HG03460 (cell line): ENCODE data around the gene STXBP2.

Experiments
- ATAC-seq: cut with Tn5 transposase; IDR thresholded peaks from one replicate; pipeline ENCODE4 v1.9.1; 2021; ENCODE audit not compliant: unreplicated experiment

STXBP2 gene

DNA sequence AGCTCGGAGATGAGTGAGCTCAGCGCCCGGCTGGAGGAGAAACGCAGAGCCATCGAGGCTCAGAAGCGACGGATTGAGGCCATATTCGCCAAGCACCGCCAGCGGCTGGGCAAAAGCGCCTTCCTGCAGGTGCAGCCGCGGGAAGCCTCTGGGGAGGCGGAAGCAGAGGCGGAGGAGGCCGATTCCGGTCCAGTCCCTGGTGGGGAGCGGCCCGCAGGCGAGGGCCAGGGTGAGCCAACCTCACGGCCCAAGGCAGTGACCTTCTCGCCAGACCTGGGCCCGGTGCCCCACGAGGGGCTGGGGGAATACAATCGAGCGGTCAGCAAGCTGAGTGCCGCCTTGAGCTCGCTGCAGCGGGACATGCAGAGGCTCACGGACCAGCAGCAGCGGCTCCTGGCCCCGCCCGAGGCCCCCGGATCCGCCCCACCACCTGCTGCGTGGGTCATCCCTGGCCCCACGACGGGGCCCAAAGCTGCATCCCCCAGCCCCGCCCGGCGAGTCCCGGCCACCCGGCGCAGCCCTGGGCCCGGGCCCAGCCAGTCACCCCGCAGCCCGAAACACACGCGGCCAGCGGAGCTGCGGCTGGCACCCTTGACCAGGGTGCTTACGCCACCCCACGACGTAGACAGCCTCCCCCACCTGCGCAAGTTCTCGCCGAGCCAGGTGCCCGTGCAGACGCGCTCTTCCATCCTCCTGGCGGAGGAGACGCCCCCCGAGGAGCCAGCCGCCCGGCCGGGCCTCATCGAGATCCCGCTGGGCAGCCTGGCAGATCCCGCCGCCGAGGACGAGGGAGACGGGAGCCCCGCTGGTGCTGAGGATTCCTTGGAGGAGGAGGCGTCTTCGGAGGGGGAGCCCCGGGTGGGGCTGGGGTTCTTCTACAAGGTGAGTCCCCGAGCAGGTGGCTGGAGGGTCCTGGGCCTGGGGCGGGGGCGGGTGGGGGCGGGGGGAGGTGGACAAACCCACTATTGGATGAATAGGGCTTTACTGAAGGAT lies 24.3 kb upstream of the STXBP2 start:
- ATAC-seq = no peak

DNA sequence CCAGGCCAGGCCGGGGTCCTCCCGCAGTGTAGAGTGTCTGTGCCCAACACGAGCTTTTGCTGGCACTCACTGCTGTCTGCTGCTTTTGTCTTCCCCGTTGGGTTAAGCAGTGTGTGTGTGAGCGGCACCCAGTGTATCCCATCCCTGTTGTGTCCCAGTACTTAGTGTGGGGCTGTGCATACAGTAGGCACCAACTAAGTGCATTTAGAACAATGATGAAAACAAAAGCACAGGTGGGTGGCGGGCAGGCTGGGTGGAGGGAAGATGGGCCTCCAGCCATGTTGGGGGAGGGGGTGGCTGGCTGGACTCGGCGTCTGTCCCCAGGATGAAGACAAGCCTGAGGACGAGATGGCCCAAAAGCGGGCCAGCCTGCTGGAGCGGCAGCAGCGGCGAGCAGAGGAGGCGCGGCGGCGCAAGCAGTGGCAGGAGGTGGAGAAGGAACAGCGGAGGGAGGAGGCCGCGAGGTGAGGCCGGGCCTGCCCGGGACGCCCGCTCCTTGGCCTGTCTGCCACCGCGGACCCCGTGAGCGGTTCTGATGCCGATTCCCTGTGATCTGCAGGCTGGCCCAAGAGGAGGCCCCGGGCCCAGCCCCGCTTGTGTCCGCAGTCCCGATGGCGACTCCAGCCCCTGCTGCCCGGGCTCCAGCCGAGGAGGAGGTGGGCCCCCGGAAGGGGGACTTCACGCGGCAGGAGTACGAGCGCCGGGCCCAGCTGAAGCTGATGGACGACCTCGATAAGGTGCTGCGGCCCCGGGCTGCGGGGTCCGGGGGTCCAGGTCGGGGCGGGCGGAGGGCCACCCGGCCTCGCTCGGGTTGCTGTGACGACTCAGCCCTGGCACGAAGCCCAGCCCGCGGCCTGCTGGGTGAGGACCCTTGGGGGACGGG lies 21.8 kb upstream of the STXBP2 start:
- no peak for ATAC-seq

DNA sequence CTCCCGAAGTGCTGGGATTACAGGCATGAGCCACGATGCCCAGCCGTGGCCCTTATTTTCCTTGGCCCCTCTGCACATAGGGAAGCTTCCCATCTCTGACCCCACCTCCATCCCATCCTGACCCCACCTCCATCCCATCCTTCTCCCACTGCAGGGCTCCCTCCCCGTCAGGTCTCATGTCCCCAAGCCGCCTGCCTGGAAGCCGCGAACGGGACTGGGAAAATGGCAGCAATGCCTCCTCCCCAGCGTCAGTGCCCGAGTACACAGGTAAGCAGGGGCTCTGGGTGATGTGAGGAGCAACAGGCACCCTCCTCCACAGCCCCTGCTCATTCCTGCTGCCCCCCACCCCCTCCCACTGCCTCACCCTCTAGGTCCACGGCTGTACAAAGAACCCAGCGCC lies 19.7 kb upstream of the STXBP2 start:
- ATAC-seq = no peak

DNA sequence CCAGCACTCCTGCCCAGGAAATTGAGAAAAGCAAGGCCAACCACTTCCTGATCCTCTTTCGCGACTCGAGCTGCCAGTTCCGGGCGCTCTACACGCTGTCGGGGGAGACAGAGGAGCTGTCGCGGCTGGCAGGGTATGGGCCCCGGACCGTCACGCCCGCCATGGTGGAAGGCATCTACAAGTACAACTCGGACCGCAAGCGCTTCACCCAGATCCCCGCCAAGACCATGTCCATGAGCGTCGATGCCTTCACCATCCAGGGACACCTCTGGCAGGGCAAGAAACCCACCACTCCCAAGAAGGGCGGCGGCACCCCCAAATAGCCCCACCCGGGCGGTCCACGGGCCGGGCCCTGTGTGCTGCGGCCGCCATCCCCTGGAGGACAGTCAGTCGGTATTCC lies 19.2 kb upstream of the STXBP2 start:
- ATAC-seq = no peak

DNA sequence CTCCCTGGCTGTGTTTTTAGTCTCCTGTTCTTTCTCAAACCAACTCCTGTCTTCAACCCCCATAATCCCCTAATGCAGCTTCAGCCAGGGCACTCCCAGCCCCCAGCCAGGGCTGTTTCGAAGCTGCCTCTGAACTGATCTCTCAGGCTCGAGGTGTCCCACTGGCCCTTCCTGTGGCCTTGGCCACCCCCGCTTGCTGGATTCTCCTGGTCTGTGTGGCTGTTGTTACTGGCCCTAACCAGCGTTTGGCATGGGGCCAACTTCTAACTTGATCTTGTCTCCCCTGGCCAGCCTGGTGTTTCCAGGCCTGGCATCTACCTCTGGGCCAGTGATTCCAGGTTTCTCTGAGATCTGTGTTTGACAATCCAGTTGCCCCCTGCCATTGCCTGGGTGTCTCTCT lies 18.6 kb upstream of the STXBP2 start:
- ATAC-seq = no peak

DNA sequence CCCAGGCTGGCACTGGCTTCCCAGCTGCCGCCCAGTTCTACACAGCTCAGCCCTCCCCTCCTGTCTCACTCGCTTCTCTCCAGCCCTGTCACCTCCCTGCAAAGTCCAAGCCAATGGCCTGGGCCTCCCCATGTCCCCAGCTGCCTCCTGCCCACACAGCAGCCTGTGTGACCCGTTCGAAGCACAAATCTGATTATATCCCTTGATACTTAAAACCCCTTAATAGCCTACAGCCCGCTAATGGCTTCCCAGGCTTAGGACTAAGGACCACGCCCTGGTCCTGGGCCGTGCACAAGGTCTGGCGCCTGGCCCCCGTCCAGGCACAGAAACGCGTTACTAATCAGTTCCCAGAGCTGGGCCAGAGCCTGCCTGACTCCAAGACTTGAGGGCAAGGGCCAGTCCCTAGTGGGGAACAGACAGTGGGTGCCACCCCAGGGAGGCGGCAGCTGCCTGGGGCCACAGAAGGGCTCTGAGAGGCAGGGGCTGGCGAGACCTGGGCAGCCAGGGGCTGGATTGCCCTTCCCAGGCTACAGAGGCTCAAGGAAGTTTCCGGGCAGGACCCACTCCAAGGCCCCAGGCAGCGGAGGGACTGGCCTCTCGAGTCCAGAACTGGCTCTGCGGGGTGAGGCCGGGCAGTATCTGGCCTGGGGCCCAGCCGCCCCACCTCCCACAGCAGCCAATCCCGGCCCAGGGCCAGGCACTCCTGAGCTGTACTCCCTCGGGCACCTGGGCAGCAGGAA lies 18.0 kb upstream of the STXBP2 start:
- ATAC-seq = no peak

DNA sequence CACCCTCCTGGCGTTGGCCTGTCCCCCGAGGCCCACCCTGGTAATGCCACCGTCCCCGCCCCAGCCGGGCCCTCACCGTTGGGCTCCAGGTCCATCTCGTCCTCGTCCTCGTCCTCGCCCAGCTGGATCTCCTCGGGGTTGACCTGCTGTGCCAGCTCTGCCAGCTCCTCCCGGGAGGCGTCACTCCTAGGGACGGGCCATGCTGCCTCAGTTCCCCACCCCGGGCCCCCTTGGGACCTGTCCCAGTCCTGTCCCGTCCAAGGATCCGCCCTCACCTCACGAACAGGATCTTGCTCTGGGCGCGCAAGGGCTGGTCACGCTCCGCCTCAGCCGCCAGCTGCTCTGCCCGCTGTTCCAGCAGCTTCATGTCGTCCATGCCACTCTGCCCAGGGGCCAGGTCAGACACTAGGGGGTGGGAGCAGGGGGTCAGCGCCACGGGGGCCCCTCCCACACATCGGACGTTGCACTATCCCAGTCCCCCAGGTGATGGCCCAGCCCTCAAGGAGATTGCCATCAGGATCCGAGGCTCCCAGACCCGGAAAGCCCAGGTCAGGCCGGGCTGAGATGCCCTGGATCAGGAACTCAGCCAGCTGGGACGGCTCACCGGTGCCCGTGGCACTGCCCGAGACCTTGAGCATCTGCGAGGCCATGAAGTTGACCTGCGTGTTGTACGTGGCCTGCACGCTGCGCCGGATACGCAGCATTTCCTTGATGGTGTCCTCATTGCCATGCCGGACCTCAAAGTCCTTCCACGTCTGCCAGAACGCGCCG lies 17.1 kb upstream of the STXBP2 start:
- no peak for ATAC-seq

DNA sequence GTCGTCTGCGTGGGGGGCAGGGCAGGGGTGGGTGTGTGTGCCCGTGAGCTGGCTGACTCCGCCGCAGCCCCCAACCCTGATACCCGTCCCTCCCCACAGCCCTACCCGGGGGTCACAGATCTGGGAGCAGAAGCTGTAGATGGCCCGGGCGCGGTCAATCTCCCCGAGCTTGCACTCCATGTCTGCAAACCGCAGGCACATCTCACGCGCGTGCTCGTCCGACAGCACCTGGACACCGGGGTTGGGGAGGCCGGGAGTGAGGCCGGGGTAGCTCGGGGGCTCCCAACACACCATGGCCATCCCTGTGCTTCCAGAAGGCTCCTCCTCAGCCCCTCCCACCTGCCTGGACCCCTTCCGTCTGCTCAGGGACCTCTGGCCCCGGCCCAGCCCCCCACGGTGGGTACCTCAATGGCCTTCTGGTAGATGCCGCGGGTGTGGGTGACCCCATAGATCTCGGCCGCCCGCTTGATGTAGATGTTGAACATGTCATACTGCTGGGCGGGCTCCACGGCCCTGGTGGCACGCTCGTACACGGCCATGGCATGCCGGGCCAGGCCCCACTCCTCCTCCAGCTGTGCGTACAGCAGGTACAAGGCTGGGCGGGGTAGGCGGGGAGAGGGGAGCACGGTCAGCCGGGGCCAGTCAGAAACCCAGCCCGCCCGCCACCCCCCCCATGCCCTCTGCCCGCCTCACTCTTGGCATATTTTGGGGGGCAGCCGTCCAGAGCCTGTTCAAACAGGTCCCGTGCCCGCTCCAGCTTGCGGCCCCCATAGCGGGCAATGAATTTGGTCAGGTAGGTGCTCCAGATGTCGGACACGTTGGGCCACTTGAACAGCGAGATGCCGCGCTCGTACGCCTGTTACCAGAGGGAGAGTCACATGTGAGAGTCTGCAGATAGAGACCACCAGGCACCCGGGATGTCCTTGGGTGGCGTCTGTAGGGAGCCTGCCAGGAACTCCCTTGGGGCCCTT lies 16.2 kb upstream of the STXBP2 start:
- no peak for ATAC-seq

DNA sequence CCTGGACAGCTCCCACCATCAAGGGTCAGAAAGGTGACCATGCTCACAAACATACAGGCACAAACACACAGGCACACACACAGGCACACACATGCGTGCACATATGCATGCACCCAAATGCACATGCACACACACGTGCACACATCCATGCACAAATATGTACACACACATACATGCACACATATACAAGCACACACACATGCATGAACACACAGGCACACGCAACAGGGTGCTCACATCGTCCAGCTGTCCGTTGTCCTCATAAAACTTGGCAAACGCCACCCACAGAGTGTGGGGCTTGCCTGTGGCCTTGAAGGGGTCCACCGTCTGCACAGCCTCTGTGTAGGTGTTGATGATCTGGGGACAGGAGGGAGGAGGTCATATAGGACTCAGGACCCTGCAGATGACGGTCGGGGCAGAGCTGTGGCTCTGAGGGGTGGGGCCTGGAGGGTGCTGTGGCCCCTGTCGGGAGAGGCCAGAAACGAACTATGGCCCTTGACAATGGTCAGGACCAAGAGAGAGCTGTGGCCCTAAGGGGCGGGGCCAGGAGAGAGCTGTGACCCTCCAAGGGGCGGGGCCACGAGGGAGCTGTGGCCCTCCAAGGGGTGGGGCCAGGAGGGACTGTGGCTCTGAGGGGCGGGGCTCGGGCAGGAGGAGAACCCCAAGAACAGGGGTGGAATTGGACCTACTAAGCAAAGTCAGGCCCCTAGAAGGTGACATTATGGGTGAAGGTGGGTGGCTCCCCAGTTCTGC lies 13.8 kb upstream of the STXBP2 start:
- ATAC-seq = no peak

DNA sequence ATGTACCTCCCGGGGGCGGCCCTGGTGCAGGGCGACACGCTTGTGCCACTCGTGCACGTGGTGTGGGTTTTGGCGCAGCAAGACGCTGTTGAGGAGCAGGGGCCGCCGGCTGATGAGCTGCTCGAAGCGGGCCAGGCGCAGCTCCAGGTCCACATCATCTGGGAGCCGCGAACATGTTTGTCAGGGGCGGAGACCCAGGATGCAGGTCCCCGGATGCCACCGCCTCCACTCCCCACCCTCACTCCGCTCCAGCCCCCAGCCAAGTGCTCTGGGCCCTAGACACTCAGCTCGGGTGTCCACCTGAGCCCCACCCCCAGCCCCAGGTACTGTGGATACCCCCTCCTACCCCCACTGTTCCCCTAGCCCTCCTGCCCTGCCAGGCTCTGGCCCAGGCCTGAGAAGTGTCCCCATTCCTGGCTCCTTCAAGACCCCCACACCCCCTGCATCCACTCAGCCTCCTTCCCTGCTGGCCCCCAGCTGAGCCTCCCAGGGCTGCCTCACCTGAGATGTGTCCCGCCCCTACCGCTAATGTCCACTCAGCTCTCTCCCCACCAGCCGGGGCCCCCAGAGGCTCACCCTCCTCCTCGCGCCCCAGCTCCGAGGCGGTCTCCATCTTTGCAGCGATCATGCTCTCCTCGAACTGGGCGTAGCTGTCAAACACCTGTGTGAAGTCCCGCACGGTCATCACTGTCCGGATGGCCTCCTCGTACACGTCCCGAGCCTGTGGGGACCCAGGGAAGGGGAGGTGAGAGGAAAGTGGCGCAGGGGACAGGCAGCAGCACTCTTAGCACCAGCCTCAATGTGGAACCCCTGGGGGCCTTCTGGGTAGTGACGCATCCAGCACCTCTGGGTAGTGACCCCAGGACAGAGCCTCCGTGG lies 12.9 kb upstream of the STXBP2 start:
- ATAC-seq = no peak

DNA sequence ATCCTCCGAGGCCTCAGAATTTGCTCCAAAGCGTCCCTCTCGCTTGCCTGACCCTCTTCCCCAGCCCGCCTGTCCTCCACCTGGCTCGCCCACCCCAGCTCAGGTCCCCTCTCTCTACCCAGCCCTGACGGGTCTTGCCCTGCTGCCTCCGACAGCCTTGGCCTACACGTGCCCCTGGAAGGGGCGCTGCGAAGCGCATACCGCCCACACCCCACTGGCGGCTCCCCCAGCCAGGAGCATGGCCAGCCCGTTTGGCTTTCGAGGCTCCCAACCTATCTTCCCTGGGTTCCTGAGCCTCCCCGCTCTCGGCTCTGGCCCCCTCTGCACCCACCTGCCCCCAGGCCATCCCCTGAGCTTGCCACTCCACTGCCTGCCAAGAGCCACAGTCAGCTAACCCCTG lies 12.1 kb upstream of the STXBP2 start:
- no peak for ATAC-seq

DNA sequence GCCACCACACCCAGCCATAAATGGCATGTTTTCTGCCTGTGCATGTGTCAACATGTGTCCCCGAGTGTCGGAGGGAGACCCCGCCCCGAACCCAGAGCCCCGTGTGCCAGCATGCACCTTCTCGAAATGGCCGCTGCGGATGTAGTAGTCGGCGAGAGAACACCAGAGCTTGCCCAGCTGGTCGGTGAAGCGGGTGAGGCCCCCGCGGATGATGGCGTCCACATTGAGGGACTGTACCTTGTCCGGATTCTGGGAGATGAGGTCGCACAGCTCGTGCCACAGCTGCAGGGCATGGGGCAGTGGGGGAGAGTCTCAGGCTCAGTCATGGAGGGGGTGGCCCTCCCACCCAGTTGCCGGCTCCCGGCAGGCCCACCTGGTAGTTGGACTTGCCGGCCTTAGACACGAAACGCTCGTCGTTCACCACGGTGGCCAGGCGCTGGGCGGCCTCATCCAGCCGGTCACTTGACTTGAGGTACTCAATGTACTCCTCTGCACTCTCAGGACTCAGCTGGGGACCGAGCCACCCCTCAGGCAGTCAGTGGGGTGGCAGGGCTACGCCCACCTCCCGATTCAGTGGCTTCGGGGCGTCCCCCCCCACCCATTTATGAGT lies 11.0 kb upstream of the STXBP2 start:
- no peak for ATAC-seq

DNA sequence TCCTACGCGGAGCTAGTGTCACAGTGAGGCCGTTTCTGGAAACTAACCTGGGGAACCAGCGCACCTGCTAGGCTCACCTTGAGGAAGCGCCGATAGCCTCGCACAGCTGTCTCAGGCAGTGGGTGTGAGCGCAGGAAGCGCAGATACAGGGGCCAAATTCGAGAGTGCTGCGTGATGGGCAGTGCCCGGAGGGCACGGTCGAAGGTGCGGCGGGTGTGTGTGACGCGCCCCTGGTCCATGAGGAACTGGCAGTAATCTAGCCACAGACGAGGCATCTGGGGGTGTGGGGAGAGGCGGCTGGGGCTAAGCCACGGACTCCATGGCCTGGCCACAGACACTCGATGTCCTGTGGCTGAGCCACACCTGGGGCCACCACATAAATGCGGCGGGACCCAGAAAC lies 9.7 kb upstream of the STXBP2 start:
- ATAC-seq = no peak

DNA sequence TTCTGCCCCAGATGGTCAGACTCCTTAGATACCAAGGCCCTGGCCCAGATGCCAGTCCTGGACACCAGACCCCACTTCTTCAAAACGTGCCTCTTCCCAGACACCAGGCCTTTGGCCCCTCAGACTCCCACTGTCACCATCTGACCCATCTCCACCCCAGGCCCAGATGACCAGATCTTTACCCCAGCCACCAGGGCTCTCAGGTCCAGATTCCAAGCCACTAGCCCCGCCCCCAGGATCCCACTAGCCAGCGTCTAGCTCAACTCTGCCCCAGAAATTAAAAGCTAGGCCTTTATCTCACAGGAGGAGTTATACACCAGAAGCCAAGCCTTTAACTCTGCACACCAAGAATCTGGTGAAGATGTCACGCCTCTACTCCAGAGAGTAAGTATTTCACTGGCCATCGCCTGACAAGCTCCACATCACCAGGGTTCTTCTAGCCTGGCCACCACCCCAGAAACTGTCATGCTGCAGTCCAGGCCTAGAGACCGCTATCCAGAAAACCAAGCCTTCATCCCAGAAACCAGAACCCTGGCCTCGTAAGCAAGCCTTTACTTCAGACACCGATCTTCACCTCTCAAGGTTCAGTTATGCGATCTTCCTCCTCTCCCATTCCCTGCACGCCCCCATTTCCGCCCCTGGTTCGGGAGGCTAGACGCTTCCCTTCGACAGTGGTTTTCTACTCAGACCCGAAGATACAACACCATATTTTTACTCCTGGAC lies 8.2 kb upstream of the STXBP2 start:
- ATAC-seq = no peak

DNA sequence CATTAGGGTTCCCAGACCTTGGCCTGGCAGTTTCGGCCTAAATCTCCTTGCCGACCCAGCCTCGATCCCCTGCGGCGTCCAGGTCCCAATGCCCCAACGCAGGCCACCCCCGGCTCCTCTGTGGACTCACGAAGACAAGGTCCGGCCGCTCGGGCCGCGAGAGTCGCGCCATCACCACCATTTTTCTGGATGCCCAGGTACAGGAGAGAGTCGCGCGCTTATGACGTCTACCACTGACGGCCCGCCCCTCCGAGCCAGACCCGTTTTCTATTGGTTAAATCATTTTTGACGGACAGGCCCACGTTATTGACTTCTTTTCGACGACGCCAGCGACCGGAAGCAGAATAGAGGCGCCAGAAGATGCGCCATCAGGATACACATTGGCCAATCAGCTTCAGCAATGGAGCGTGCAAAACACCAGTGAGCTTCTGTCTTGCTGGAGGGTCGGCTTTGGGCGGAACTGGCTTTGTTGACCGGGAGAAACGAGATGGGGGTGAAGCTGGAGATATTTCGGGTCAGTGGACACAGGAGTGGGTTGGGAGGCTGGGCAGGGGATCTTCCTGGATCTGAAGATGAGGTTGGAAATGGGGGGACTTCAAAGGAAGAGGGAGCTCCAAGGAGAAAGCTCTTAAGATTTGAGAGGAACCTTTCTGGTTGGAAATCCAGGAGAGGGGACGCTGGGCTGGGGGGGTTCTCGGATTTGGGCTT lies 7.4 kb upstream of the STXBP2 start, which contains the start of the genes PET100 and XAB2:
TSS of gene PET100 (plus strand) at position 447 of the 708 bp plus-strand sequence. CDS start at position 488, 41 bp downstream.
TSS of gene XAB2 (minus strand) at position 199 of the 708 bp plus-strand sequence. CDS start at position 181, 18 bp downstream.
- ATAC-seq = peak; percentile 93

DNA sequence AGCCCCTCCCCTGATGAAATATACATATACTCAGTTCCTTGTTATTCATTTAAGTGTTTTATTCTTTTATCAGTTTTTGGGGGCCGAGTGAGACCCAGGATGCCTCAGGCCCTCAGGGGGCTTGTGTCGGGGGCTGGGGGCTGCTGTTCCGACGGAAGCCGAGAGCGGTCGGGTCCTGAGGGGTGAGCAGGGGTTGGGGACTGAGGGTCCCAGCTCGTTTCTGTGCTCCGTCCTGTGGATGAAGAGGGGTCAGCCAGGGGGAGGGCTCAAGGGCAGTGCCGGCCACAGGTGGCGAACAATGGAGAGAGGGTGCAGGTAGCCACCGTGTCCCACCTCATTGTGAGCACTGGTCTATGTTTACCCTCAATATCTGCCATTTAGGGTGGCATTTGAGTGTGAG lies 5.3 kb upstream of the STXBP2 start:
- no peak for ATAC-seq
